Loucy (cell line): ENCODE data around the gene PRKCZ.

Experiments used
- CTCF ChIP-seq: fragments of 200-600 bp; sonication (generic); conservative IDR thresholded peaks from 2 replicates; pipeline ENCODE4 v1.5.1; 2014; ENCODE audit warnings: mild to moderate bottlenecking, antibody characterized with exemption, low read length
- EZH2phosphoT487 ChIP-seq: fragments of 200-600 bp; IDR thresholded peaks from 2 replicates; pipeline ENCODE4 v1.6.1; 2018; ENCODE audit warnings: antibody characterized with exemption, mild to moderate bottlenecking, moderate library complexity, borderline replicate concordance

- TF ChIP-seq CTCF = no peak
- no peak for TF ChIP-seq EZH2phosphoT487
Observed at GRCh38 chr1:2230781-2231531, 180.7 kb downstream of the PRKCZ start.
